GM12878 (cell line): ENCODE data around the gene PUM2. TPM values are rescaled to one million over a fixed set of nuclear protein-coding genes. Genes with fewer than 3 reads are reported as not detected.

Source experiments
- ATAC-seq: fragments of 200-7000 bp; cut with Tn5 transposase; 3 replicates; pipeline ENCODE4 v1.9.1; 2020; ENCODE audit warnings: mild to moderate bottlenecking, moderate library complexity
- BruUV-seq: library from RNA; stranded (reverse); fragments of 400-500 nt; replicated peaks from 2 replicates; lab custom pipeline; 2021; lab: Mats Ljungman, UMichigan
- CTCF ChIA-PET: fragments of 300-600 bp; sonication (Branson Sonifier 250); formaldehyde crosslinking; extraction: SDS; loops from one replicate; lab custom pipeline; 2021; ENCODE audit warnings: inconsistent platforms; lab: Yijun Ruan, JAX
- POLR2A ChIA-PET: fragments of 350-600 bp; formaldehyde crosslinking; extraction: SDS; loops from one replicate; lab custom pipeline; 2021; ENCODE audit warnings: inconsistent platforms; lab: Charles Lee
- RAD21 ChIA-PET: fragments of 300-600 bp; sonication (Branson Sonifier 250); formaldehyde crosslinking; loops from one replicate; lab custom pipeline; 2023; ENCODE audit warnings: antibody characterized with exemption; ENCODE audit not compliant: unreplicated experiment; lab: Charles Lee
- SMC1A ChIA-PET: fragments of 300-600 bp; sonication (Branson Sonifier 250); formaldehyde crosslinking; loops from one replicate; lab custom pipeline; 2023; ENCODE audit not compliant: unreplicated experiment, uncharacterized antibody; lab: Charles Lee
- DNase-seq: peaks from one replicate; pipeline ENCODE4 v3.0.0-alpha.2; 2011; ENCODE audit warnings: low read depth, low spot score
- FAIRE-seq: peaks from 3 replicates; lab custom pipeline; 2011; peaks lifted over from hg19 to GRCh38; lab: Jason Lieb, UNC
- H2AFZ ChIP-seq: 2 replicates; pipeline ENCODE4 v1.6.0; 2011; ENCODE audit warnings: low read depth, low read length, control low read depth; ENCODE audit not compliant: control insufficient read depth
- H3K27ac ChIP-seq: 2 replicates; pipeline ENCODE4 v1.5.1; 2011; ENCODE audit warnings: control low read depth; ENCODE audit not compliant: control insufficient read depth, insufficient read depth
- H3K27me3 ChIP-seq, 2 experiments: replicated peaks in 1 of 2; 2 replicates each; pipeline versions ENCODE4 v1.6.0 to v1.6.1; 2011; ENCODE audit warnings: low read length in 1 of 2; ENCODE audit not compliant: control insufficient read depth in 2 of 2, insufficient read depth in 2 of 2
- H3K36me3 ChIP-seq, 2 experiments: 2 replicates each; pipeline ENCODE4 v1.5.1; 2011; ENCODE audit warnings: low read length in 1 of 2; ENCODE audit not compliant: control insufficient read depth in 2 of 2, insufficient read depth in 2 of 2
- H3K4me1 ChIP-seq: 2 replicates; pipeline ENCODE4 v1.6.1; 2011; ENCODE audit warnings: mild to moderate bottlenecking, low read length, moderate library complexity, mixed read lengths; ENCODE audit not compliant: control insufficient read depth, insufficient read depth
- H3K4me2 ChIP-seq: 2 replicates; pipeline ENCODE4 v1.6.0; 2011; ENCODE audit warnings: control low read depth; ENCODE audit not compliant: control insufficient read depth, insufficient read depth
- H3K4me3 ChIP-seq: fragments of 200-600 bp; sonication (generic); 2 replicates; pipeline ENCODE4 v1.5.1; 2016
- H3K79me2 ChIP-seq: 2 replicates; pipeline ENCODE4 v1.6.0; 2011; ENCODE audit warnings: low read length; ENCODE audit not compliant: control insufficient read depth, insufficient read depth
- H3K9ac ChIP-seq: 2 replicates; pipeline ENCODE4 v1.8.0; 2011; ENCODE audit warnings: low read length, control low read depth, mixed read lengths; ENCODE audit not compliant: control insufficient read depth, insufficient read depth
- H3K9me3 ChIP-seq: replicated peaks from 3 replicates; pipeline ENCODE4 v1.5.1; 2011; ENCODE audit warnings: mild to moderate bottlenecking, low read length; ENCODE audit not compliant: control insufficient read depth, insufficient read depth
- H4K20me1 ChIP-seq: 2 replicates; pipeline ENCODE4 v1.6.0; 2011; ENCODE audit not compliant: control insufficient read depth, insufficient read depth
- ASH2L ChIP-seq: fragments of 300-600, 200-600 bp; sonication (generic); IDR thresholded peaks from 2 replicates; pipeline ENCODE4 v1.6.1; 2017; ENCODE audit warnings: low read depth, mild to moderate bottlenecking, borderline replicate concordance
- BCL11A ChIP-seq: IDR thresholded peaks from 2 replicates; pipeline ENCODE4 v1.6.1; 2011; ENCODE audit warnings: low read depth, low read length
- BRCA1 ChIP-seq: IDR thresholded peaks from 2 replicates; pipeline ENCODE4 v1.6.1; 2011; ENCODE audit warnings: low read depth, low read length, improper control_type of control experiment
- CEBPB ChIP-seq, 2 experiments: fragments of 150-350 bp in 1 of 2; IDR thresholded peaks; 2 replicates each; pipeline ENCODE4 v1.6.1; 2012 to 2014; ENCODE audit warnings: low read depth in 2 of 2, low read length in 2 of 2, borderline replicate concordance in 1 of 2, inconsistent platforms in 1 of 2
- CHD4 ChIP-seq: fragments of 200-600 bp; sonication (generic); IDR thresholded peaks from 2 replicates; pipeline ENCODE4 v1.6.1; 2016; ENCODE audit warnings: mild to moderate bottlenecking
- EED ChIP-seq: sonication (generic); IDR thresholded peaks from 2 replicates; pipeline ENCODE4 v1.6.1; 2016; ENCODE audit warnings: antibody characterized with exemption, low read depth
- ELK1 ChIP-seq: IDR thresholded peaks from 2 replicates; pipeline ENCODE4 v1.6.1; 2012; ENCODE audit warnings: low read depth, low read length, improper control_type of control experiment
- ESRRA ChIP-seq: IDR thresholded peaks from 2 replicates; pipeline ENCODE4 v1.6.1; 2012; ENCODE audit warnings: mild to moderate bottlenecking, low read length, improper control_type of control experiment
- EZH2 ChIP-seq: IDR thresholded peaks from 2 replicates; pipeline ENCODE4 v1.6.1; 2012; ENCODE audit warnings: low read depth, mild to moderate bottlenecking, control low read depth, inconsistent platforms, low read length, borderline replicate concordance; ENCODE audit not compliant: control insufficient read depth
- GATAD2B ChIP-seq: fragments of 450-650 bp; conservative IDR thresholded peaks from 2 replicates; pipeline ENCODE4 v1.6.1; 2017; ENCODE audit warnings: low read depth, mild to moderate bottlenecking, moderate library complexity
- KAT2A ChIP-seq: conservative IDR thresholded peaks from 2 replicates; pipeline ENCODE4 v1.6.1; 2011; ENCODE audit warnings: low read depth, low read length; ENCODE audit not compliant: control insufficient read depth
- MLLT1 ChIP-seq: fragments of 450-650 bp; IDR thresholded peaks from 2 replicates; pipeline ENCODE4 v1.6.1; 2016; ENCODE audit warnings: mild to moderate bottlenecking
- MTA3 ChIP-seq: IDR thresholded peaks from 2 replicates; pipeline ENCODE4 v1.6.1; 2012; ENCODE audit warnings: low read length, inconsistent platforms, borderline replicate concordance
- NR2C1 ChIP-seq: fragments of 450-650 bp; IDR thresholded peaks from 2 replicates; pipeline ENCODE4 v1.6.1; 2017; ENCODE audit warnings: antibody characterized with exemption, mild to moderate bottlenecking, moderate library complexity
- RAD21 ChIP-seq: IDR thresholded peaks from 2 replicates; pipeline ENCODE4 v1.6.1; 2011; ENCODE audit warnings: mild to moderate bottlenecking, low read depth, low read length, moderate library complexity; ENCODE audit not compliant: insufficient read depth
- RBBP5 ChIP-seq: fragments of 200-600 bp; sonication (generic); conservative IDR thresholded peaks from 2 replicates; pipeline ENCODE4 v1.6.1; 2016
- SIN3A ChIP-seq: IDR thresholded peaks from 2 replicates; pipeline ENCODE4 v1.6.1; 2012; ENCODE audit warnings: low read depth, low read length, improper control_type of control experiment
- SMARCA5 ChIP-seq: fragments of 450-650 bp; IDR thresholded peaks from 2 replicates; pipeline ENCODE4 v1.6.1; 2017; ENCODE audit warnings: mild to moderate bottlenecking
- SREBF1 ChIP-seq: IDR thresholded peaks from 2 replicates; pipeline ENCODE4 v1.6.1; 2012; ENCODE audit warnings: mild to moderate bottlenecking, low read length
- WRNIP1 ChIP-seq: IDR thresholded peaks from 2 replicates; pipeline ENCODE4 v1.6.1; 2011; ENCODE audit warnings: low read depth, low read length, improper control_type of control experiment, borderline replicate concordance
- WGBS: methylation state at CpG from one replicate; pipeline ENCODE4 v1.1.6; 2016; ENCODE audit warnings: low lambda C conversion rate; ENCODE audit not compliant: insufficient replicate concordance, insufficient coverage; ENCODE audit errors: missing lambda C conversion rate; 5-methylcytosine and 5-hydroxymethylcytosine counted together
- in situ Hi-C: fragments of 300-500 bp; cut with MboI; formaldehyde crosslinking; loops from 9 replicates; pipeline ENCODE4 v1.14.3; 2018; ENCODE audit warnings: mixed read lengths
- intact Hi-C: fragments of 100-400 bp; cut with micrococcal nuclease; formaldehyde crosslinking; loops from one replicate; pipeline ENCODE4 v1.14.2; 2022; ENCODE audit not compliant: unreplicated experiment
- polyA plus RNA-seq, 11 experiments: library from polyadenylated mRNA; depleted of rRNA in 4 of 11; unstranded in 6 of 11; stranded (reverse) in 5 of 11; fragments of >200 nt; fragmentation: Nextera tagmentation in 4 of 11; fragmentation: Illumina TruSeq in 1 of 11; extraction: Ambion mirVana in 4 of 11; extraction: Trizol in 1 of 11; gene quantifications; 1 replicate in 1 of 11; 2 replicates in 10 of 11; pipeline versions ENCODE4 v1.2.1 to v1.2.3, GENCODE V29; 2011 to 2016; ENCODE audit warnings: inconsistent platforms in 2 of 11, missing spikeins in 2 of 11, low read depth in 1 of 11
- total RNA-seq, 4 experiments: library from RNA; depleted of rRNA in 3 of 4; stranded (reverse); fragments of >200 nt in 3 of 4; fragmentation: Illumina TruSeq in 1 of 4; extraction: Trizol in 1 of 4; gene quantifications; 2 replicates each; pipeline versions ENCODE4 v1.2.1 to v1.2.3, GENCODE V29; 2013 to 2021

The PUM2 gene
- total and polyA plus RNA-seq, 10 of the 15 experiments (the other 5 are each of a cell fraction or from before 2014, with no cell fraction given) = 14.5 to 87.6 (median 29.4) TPM

- H3K27ac ChIP-seq = 0 out of 2 replicates have a peak overlapping the region, but pooled peaks have one; percentile 58
- peaks cover 38% of the 10 kb centered on the region for H3K4me1 ChIP-seq
- ATAC-seq (no peak), DNase-seq (no peak), FAIRE-seq (no peak)
- BruUV-seq = no TSS peak
- no peak overlapping the region for H3K4me2 ChIP-seq
- H2AFZ ChIP-seq = no peak overlapping the region
- no peaks in the 10 kb centered on the region; a peak in 1 of 4 replicates for H3K36me3 ChIP-seq
- CTCF ChIA-PET = interaction anchor here (1.2 to 5.2 kb wide), 3 partner anchors 16 to 70 kb away, joined by 3 to 23 read pairs (median 7); partner anchors contain the start of gene SDC1
- no peak overlapping the region for H3K4me3 ChIP-seq
- H3K9me3 ChIP-seq = no peaks in the 10 kb centered on the region
- intact Hi-C loops (no loop called here), in situ Hi-C loops (no loop called here)
- H3K9ac ChIP-seq = no peak overlapping the region
- peaks cover 3% of the 10 kb centered on the region; the same call in 1 of the 2 replicates for H3K79me2 ChIP-seq
- no peak for TF ChIP-seq SMARCA5
- no peak for TF ChIP-seq EZH2
- no peak for TF ChIP-seq BRCA1
- TF ChIP-seq KAT2A = no peak
- no peak for TF ChIP-seq ELK1
- no peak for TF ChIP-seq MTA3
- TF ChIP-seq ESRRA = no peak
- TF ChIP-seq NR2C1 = no peak
- TF ChIP-seq ASH2L = no peak
- no peak for TF ChIP-seq RAD21
- no peak for TF ChIP-seq SREBF1
- TF ChIP-seq SIN3A = no peak
- no peak for TF ChIP-seq CHD4
- TF ChIP-seq BCL11A = no peak
- no peak for TF ChIP-seq WRNIP1
- TF ChIP-seq EED = no peak
- TF ChIP-seq MLLT1 = no peak
- no peak for TF ChIP-seq CEBPB (IDR thresholded peaks at IDR 0.05; ENCODE audit: borderline replicate concordance in 1 of 2, low read depth in 2 of 2, low read length in 2 of 2)
- no peak for TF ChIP-seq GATAD2B
- TF ChIP-seq RBBP5 = no peak
- POLR2A ChIA-PET = no interaction called here
- RAD21 ChIA-PET = interaction anchor here (0.9 to 3.5 kb wide), 2 partner anchors 16 to 20 kb away, joined by 3 to 19 read pairs; no protein-coding TSS in a partner anchor
- WGBS = 94% methylated on average over 5 of the region's 10 CpGs
- no peaks in the 10 kb centered on the region for H3K27me3 ChIP-seq
- no peaks in the 10 kb centered on the region for H4K20me1 ChIP-seq
- SMC1A ChIA-PET = no interaction called here
Measured at GRCh38 chr2:20205915-20206524, 144.6 kb downstream of the PUM2 start.
